Activated CD4-positive, alpha-beta T cell treated with anti-CD3 and anti-CD28 coated beads, Interleukin-2, Interleukin-6, amounts not matched to agents 100 ng/mL and 50 ng/mL, durations not matched to agents 16 hours and 8 hours (primary cell): Measurements from ENCODE around the gene DAZAP1.

Source experiments
- DNase-seq: peaks from one replicate; pipeline ENCODE4 v3.0.0-alpha.2; 2020

DAZAP1 gene

GRCh38 chr19:1445932-1446712, 38.7 kb downstream of the DAZAP1 start:
- DNase-seq, result no peak

GRCh38 chr19:1446713-1447481, 39.5 kb downstream of the DAZAP1 start:
- DNase-seq, result no peak

DNA sequence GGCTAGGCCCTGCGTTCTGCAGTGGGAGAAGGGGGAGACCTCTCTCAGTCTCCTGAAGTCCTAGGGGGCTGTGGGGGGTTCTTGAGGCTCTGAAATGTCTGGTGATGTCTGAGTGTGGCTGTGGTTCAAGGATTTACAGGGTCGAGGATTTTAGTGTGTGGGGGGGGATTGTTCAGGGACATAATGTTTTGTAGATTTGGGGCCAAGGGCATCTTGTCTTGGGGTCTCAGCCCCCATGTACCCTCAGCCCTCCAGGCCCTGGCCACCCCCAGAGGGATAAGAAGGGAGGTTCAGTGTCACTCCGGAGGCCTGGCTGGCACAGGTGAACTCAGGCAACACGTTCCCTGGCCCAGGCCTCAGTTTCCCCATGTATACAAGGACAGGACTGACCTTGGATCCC, 40.1 kb downstream of the DAZAP1 start:
- no peak for DNase-seq

DNA sequence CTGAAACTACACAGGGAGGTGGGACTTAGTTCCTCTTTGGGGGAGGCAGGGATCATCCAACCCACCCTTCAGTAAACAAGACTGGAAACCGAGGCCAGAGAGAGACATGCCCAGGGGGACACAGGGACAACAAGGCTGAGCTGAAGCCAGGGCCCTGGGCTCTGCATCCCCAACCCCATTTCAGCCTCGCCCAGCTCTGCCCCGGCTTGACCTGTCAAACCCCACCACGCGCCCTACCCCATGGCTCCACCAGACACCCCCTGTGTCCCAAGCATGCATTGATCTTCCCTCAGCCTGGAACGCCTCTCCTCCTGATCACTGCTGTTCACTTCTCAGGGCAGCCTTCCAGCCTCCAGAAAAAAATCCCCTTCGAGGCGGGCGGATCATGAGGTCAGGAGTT, 40.6 kb downstream of the DAZAP1 start:
- no peak for DNase-seq

DNA sequence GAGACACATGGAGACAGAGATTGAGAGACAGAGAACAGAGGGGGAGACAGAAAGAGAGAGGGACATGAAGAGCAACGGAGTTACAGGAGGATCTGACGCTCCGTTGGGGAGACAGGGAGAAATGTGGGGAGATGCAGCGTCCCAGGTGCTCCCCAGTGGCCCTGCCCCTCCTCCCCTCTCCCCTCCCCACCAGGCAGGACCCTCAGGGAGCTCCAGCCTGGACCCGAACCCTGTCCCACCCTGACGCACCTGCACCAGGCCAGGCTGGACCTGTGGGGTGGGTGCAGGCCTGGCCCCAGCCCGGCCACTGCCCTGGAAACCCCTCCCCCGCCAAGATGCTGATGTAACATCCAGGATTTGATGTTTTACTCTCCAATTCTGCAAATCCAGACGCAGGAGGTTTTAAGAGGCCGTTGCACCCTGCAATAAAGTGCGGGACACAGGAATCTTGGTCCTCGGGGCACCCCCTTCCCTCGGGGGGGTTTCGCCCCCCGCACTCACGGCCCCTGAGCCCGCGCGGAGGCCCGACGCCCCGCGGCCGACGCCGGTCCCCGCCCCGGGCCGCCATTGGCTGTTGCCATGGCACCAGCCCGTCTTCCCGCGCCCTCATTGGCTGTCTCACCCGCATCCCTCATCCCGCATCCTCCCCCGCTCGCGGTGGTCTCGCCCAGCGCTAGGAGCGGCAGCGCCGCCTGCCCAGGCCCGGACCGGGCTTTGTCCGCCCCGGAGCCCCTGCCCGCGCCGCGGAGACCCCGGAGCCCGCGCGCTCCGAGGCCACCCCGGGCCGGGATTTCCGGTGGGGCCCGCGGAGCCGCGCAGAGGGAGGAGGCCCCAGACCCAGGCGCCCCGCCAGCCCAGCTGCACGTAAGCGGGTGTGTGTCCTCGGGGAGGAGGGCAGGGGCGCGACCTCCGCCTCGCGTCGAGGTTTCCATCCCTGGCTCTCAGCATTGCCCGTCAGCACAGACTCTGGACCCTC, 42.4 kb downstream of the DAZAP1 start, which contains the start of gene APC2:
TSS of gene APC2 (plus strand) at position 655 of the 976 bp plus-strand sequence. CDS start 2,881 bp downstream, outside the sequence.
- DNase-seq, result peak; percentile 51

DNA sequence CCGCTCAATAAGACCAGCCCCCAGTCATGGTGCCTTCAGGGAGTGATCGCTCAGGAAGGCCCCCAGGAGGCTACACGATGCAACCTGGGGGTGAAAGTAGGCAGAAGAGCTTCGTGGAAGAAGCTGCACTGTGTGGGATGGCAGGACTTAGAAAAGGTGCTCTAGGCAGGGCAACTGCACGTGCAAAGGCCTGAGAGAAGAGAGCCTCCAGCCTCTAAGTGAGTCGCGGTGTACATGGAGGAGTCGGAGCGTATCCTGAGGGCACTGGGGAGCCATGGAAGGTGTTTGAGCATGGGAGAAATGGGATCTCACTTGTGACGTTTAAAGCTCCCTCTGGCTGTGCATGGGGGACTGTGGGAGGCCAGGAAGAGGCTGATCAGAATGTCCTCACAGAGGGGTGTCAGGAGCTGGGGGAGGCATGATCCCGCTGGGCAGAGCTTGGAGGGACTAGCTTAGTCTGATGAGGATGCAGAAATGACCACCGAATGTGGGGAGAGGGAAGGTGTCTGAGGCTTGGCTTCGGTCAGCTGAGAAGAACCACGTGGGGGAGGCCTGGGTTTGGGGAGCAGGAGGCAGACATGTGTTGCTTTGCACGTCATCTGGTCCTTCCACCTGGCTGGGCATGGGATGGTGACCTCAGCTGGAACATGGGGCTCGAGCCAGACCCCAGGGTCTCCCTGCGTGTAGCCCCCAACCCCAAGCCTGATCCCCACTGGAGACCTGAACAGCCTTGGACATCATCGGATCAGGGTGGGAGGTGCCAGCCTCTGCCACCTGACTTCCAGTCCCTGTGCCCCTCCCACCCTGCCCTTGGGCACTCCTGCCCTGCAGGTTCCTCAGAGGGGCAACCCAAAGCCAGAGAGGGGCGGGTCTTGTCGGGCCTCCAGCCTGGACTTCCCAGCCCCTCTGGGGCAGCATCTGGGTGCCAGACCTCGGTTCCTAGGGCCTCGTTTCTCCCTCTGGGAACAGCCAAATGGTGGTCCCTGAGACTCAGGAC, 43.6 kb downstream of the DAZAP1 start:
- no peak for DNase-seq

GRCh38 chr19:1451916-1452801, 44.8 kb downstream of the DAZAP1 start:
- DNase-seq, result no peak

GRCh38 chr19:1452802-1453524, 45.6 kb downstream of the DAZAP1 start:
- DNase-seq, result no peak

GRCh38 chr19:1453525-1454364, 46.4 kb downstream of the DAZAP1 start:
- no peak for DNase-seq

DNA sequence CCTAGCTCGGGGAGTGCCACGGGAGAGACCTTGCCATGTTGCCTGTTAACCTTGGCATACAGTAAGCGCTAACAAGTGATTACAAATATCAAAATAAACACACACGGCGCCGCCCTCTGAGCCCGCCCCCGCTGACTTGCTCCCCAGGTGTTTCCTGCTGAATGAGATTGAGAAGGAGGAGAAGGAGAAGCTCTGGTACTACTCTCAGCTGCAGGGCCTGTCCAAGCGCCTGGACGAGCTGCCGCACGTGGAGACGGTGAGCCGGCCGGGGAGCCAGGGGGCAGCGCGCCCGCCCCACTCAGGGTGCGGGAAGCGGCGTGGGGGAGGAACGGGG, 47.6 kb downstream of the DAZAP1 start:
- DNase-seq, result no peak

GRCh38 chr19:1455336-1456120, 48.1 kb downstream of the DAZAP1 start:
- peak; percentile 77 for DNase-seq

DNA sequence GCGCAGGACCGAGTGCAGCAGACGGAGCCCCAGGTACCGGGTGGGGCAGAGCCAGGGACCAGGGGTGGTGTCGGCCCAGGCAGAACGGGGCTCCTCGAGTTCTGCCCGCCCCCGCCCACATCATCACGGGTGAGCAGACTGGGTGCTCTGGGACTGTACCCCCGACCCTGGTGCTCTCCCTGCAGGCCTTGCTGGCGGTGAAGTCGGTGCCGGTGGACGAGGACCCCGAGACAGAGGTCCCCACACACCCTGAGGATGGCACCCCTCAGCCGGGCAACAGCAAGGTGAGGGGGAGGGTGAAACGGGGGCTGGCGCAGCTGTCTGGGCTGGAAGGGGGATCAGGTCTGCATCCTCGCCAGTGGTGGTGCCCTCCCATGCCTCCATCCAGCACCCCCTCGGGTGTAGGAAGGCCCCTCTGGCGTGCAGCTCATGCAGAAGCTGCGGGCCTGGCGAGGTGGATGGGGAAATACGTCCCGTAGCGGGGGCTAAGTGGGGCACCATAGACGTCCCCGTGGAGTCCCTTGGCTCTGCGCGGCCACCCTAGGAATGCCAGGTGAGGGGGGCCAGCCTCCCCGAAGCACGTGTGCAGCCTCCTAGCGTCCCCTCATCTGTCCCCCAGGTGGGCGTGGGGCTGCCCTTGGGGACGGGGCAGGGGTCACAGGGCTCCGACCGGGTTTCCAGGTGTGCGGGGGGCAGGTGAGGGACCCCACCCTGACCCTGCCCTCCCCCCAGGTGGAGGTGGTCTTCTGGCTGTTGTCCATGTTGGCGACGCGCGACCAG, 48.9 kb downstream of the DAZAP1 start:
- DNase-seq, result no peak

GRCh38 chr19:1457031-1457739, 49.8 kb downstream of the DAZAP1 start:
- DNase-seq, result no peak

DNA sequence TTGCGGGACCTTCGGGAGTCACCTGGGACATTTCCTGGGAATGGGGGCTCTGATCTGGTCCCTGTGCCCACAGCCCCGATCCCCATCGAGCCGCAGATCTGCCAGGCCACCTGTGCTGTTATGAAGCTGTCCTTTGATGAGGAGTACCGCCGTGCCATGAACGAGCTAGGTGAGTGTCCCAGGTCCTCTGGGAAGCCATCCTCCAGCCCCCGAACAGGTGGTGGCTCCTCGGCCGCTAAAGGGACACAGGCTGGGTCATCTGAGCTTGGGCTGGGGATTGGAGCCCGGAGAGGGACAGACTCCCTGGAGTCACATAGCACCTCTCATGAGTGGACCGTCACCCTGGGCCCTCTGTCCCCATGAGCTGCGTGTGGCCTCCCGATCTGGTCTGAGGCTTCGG, 50.5 kb downstream of the DAZAP1 start:
- no peak for DNase-seq

DNA sequence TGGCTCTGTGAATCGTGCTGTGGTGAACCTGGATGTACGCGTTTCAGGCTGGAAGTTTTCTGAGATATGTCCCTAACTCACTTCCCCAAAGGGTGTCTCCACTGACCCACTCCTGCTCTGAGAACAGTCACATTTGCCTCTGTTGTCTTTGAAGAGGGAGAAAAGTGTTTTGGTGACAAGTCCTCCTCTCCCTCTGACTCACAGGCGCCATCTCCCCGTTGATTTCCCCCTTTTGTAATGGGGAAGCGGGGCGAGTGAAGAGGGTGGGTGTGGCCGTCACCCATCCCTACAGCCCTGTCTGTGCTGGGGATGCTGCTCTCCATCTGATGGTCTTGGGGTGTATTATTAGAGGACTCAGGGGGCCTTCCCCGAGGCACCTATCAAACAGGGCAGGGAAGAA, 52.1 kb downstream of the DAZAP1 start:
- DNase-seq, result no peak
